Measurements from ENCODE around the gene HUNK. TPM values are rescaled to one million over a fixed set of nuclear protein-coding genes. Genes with fewer than 3 reads are reported as not detected.

The HUNK gene
- total RNA-seq, 6 experiments from 2014 or later, result 0.12 to 0.64 (median 0.32) TPM

DNA sequence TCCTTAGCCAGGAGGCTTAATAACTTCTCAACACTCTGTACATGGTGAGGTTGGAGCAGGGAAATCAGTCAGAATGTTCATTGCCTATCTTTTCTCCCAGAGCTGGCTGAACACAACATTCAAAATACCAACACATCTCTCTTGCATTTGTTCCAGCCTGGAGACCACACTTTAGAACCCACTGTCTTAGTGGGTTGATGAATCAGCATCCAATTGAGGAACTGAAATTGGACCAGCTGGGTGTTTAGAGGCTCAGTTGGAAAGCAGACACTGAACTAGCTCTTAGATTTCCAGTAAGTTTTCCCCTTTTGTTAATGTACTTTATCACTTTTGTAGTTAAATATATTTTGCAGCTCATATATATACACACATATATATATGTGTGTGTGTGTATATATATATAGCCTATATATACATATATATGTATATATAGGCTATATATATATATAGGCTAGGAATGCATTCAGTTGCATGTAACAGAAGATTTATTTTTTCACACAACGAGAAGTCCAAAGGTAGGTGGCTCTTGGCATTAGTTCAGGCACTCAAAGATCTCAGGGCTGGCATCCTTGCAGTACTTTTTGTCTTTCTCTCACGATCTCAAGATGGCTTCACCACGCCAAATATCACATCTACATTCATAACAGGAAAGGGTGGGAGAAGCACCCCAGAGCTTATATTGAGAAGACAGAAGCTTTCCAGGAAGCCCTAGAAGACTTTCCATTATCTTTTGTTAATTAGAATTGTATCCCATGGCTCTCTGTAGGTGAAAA lies 35.0 kb upstream of the HUNK start:
- 52% methylated on average over 3 of the region's 3 CpGs for WGBS (ENCODE audit: insufficient coverage, low coverage, low lambda C conversion rate, missing lambda C conversion rate)
- Histone ChIP-seq H3K4me3 (no peak overlapping the region), H3K36me3 (no peaks in the 10 kb centered on the region), H3K27me3 (no peaks in the 10 kb centered on the region), H3K4me1 (no peaks in the 10 kb centered on the region), H3K27ac (no peak overlapping the region), H3K9me3 (no peaks in the 10 kb centered on the region)
- DNase-seq, result no peak
- TF ChIP-seq, protein P1, sequence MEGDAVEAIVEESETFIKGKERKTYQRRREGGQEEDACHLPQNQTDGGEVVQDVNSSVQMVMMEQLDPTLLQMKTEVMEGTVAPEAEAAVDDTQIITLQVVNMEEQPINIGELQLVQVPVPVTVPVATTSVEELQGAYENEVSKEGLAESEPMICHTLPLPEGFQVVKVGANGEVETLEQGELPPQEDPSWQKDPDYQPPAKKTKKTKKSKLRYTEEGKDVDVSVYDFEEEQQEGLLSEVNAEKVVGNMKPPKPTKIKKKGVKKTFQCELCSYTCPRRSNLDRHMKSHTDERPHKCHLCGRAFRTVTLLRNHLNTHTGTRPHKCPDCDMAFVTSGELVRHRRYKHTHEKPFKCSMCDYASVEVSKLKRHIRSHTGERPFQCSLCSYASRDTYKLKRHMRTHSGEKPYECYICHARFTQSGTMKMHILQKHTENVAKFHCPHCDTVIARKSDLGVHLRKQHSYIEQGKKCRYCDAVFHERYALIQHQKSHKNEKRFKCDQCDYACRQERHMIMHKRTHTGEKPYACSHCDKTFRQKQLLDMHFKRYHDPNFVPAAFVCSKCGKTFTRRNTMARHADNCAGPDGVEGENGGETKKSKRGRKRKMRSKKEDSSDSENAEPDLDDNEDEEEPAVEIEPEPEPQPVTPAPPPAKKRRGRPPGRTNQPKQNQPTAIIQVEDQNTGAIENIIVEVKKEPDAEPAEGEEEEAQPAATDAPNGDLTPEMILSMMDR (IDR thresholded peaks at IDR 0.05), result no peak
- TF ChIP-seq POLR2A (IDR thresholded peaks at IDR 0.05), result no peak
- ATAC-seq, result no peak
- intact Hi-C loops (cut with DNase I), result no loop called here

DNA sequence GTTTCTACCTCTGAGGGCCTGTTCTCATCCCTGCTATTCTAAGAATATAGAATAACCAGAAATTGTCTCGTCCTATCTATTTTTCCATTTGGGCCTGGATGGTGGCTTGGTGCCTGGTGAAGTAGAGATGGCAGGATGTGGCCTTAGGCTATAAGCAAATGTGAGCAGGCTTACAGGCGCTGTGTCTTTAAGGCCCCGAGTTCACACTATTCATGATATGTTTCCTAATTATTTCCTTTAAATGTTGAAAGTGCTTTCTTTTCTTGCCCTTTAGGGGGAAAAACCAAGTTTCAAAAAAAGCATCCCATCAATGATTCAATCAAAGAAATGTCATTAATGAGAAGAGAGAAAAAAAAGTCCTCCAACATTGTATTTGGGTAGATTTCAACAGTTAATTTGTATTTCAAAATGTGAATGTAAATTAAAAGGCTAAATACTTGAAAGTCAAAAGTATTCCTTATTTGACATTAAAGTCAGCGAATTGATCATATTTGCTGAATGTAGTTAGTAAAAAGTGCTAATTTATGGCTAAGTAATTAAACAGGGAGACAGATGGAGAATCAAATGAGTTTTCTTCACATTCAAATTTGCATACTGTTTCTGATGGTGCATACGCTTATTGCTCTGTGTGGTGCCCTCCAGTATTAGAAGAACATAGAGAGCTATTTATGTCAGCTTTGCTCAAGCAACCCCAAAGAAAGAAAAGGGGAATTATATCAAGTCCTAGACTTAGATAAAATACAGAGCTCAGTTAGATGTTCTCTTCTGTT lies 34.0 kb upstream of the HUNK start:
- Histone ChIP-seq H3K4me1 (no peaks in the 10 kb centered on the region), H3K36me3 (no peaks in the 10 kb centered on the region), H3K27me3 (no peaks in the 10 kb centered on the region), H3K27ac (no peak overlapping the region), H3K9me3 (no peaks in the 10 kb centered on the region), H3K4me3 (no peak overlapping the region)
- intact Hi-C loops (cut with DNase I), result no loop called here
- ATAC-seq, result no peak
- no peak for DNase-seq
- 60% methylated on average over 5 of the region's 5 CpGs for WGBS (ENCODE audit: insufficient coverage, low coverage, low lambda C conversion rate, missing lambda C conversion rate)
- no peak for TF ChIP-seq POLR2A (IDR thresholded peaks at IDR 0.05)
- TF ChIP-seq, protein P1 (IDR thresholded peaks at IDR 0.05), result no peak

DNA sequence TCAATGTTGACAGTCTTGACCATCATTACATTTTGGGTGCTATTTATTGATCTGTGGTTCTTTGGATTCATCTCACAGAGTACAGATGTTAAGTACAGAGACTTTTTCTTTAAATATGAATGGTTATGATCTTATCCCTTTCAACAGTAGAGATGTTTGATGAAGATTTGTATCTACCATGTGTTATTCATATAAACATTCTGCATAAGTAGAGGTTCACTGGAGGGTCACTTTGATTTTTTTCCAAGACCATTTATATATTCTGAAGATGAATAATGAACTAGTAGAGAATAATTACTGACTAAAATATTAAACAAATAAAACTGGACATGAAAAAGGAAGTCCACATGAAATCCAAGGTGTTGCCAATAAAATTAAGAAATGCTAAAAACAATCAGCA lies 28.6 kb upstream of the HUNK start:
- H3K4me1 ChIP-seq, result no peaks in the 10 kb centered on the region
- H3K27ac ChIP-seq, result no peak overlapping the region
- TF ChIP-seq POLR2A (IDR thresholded peaks at IDR 0.05), result no peak
- TF ChIP-seq, protein P1 (IDR thresholded peaks at IDR 0.05), result no peak
- no peak for ATAC-seq
- no peaks in the 10 kb centered on the region for H3K36me3 ChIP-seq
- DNase-seq, result no peak
- H3K27me3 ChIP-seq, result no peaks in the 10 kb centered on the region
- H3K9me3 ChIP-seq, result no peaks in the 10 kb centered on the region
- no peak overlapping the region for H3K4me3 ChIP-seq
- intact Hi-C loops (cut with DNase I), result no loop called here

DNA sequence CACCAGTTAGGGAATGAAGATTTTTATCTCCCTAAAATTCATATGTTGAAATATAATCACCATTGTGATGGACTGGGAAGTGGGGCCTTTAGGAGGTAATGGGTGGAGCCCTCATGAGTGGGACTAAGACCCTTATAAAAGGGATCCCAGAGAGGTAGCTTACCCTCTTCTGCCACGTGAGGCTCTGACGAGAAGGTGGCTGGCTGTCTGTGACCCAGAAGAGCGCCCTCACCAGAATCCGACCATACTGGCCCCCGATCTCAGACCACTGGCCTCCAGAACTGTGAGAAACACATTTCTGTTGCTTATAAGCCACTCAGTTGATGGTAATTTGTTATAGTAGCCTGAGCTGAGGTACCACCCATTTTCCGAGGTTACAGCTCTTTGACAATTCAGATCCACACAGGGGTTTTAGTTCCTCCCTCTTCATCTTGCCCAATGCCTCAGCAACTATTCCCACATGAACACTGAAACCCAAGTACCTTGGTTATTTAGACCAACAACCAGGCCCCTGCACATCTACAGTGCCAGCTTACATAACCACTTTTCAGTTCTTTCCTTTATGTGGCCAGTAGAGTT lies 27.6 kb upstream of the HUNK start:
- Histone ChIP-seq H3K4me3 (no peak overlapping the region), H3K27me3 (no peaks in the 10 kb centered on the region), H3K4me1 (no peaks in the 10 kb centered on the region), H3K9me3 (no peaks in the 10 kb centered on the region), H3K27ac (no peak overlapping the region), H3K36me3 (no peaks in the 10 kb centered on the region)
- TF ChIP-seq POLR2A (IDR thresholded peaks at IDR 0.05), result no peak
- TF ChIP-seq, protein P1 (IDR thresholded peaks at IDR 0.05), result no peak
- no peak for ATAC-seq
- no peak for DNase-seq
- intact Hi-C loops (cut with DNase I), result no loop called here
- 47% methylated on average over 5 of the region's 6 CpGs for WGBS (ENCODE audit: insufficient coverage, low coverage, low lambda C conversion rate, missing lambda C conversion rate)

Data from right lobe of liver (tissue), 6 donors.